ENCODE measurements around the gene TIFAB. TPM values are rescaled to one million over a fixed set of nuclear protein-coding genes. Genes with fewer than 3 reads are reported as not detected.
A peak's percentile ranks its signal among the peaks of the same experiment; 100 is the strongest.

TIFAB gene
- total and polyA plus RNA-seq, 2 experiments from 2014 or later: not detected

DNA sequence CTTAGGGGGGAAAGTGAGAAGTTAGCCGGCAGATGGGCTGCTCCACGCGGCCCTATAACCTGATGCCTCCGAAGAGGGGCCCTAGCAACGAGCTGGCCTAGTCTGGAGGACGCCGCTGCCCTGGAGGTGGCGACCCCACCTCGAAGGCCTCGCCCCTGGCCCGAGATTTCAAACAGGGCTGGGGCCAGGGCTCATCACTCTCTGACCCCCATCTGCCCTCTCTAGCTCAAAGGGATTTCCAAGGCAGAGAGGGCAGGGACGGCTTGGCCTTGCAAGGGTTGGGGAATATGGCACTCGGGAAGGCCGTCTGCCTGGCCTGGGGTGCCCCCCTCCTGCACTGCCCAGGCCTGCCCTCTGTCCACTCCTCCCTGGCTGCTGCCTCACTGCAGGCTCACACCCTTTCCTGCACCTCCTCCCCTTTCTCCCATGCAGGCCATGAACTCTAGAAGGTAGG lies 25.5 kb upstream of the TIFAB start:
- H2AFZ ChIP-seq: no peak overlapping the region
- no peak for DNase-seq (ENCODE audit: low spot score)
- H3K4me1 Mint-ChIP-seq: peaks cover 21% of the 10 kb centered on the region

More for the DNA sequence above, 25.5 kb upstream of the TIFAB start:
- TF ChIP-seq JUNB (IDR thresholded peaks at IDR 0.05; ENCODE audit: unreplicated experiment) (no peak), EZH2 (IDR thresholded peaks at IDR 0.05; ENCODE audit: low read depth, unreplicated experiment) (no peak), CTCF (conservative IDR thresholded peaks at IDR 0.05; ENCODE audit: low read depth in 2 of 2) (no peak), STAT1 (IDR thresholded peaks at IDR 0.05; ENCODE audit: unreplicated experiment) (no peak), ZNF462 (CRISPR knock-in tag; IDR thresholded peaks at IDR 0.05) (no peak)
- Histone ChIP-seq H3K79me2 (replicated peaks; ENCODE audit: insufficient read depth) (no peaks in the 10 kb centered on the region), H3K27me3 (ENCODE audit: insufficient read depth) (peaks cover 76% of the 10 kb centered on the region), H3K4me3 (no peak overlapping the region), H3F3A (replicated peaks; ENCODE audit: low read depth) (no peaks in the 10 kb centered on the region), H3K27ac (ENCODE audit: low read depth) (no peak overlapping the region), H3K4me2 (no peak overlapping the region), H3K36me3 (ENCODE audit: insufficient read depth) (no peaks in the 10 kb centered on the region), H3K4me1 (ENCODE audit: insufficient read depth) (peaks cover 7% of the 10 kb centered on the region), H4K20me1 (replicated peaks; ENCODE audit: insufficient read depth) (0 out of 2 replicates have a peak, but pooled peaks cover 6% of the 10 kb centered on the region), H3K9me2 (ENCODE audit: insufficient read depth) (no peaks in the 10 kb centered on the region)
- Mint-ChIP-seq H3K4me3 (no peak overlapping the region), H3K27me3 (ENCODE audit: insufficient read depth, low read depth, poor library complexity) (peaks cover 27% of the 10 kb centered on the region), H3K9me3 (no peaks in the 10 kb centered on the region), H3K27ac (no peak overlapping the region), H3K36me3 (ENCODE audit: low read depth) (no peaks in the 10 kb centered on the region)
- peak; percentile 63 for ATAC-seq

Measured in GM23338 (cell line).